SK-N-SH (cell line): ENCODE results near the gene SDC3. TPM values are rescaled to one million over a fixed set of nuclear protein-coding genes. Genes with fewer than 3 reads are reported as not detected.

ENCODE experiments used
- CTCF ChIA-PET: fragments of 300-600, 350-600 bp; formaldehyde crosslinking; extraction: SDS; loops from one replicate; lab custom pipeline; 2021; lab: Yijun Ruan, JAX
- POLR2A ChIA-PET: fragments of 350-600 bp; sonication (Branson Sonifier 250); formaldehyde crosslinking; extraction: SDS; loops from one replicate; lab custom pipeline; 2020; ENCODE audit warnings: antibody characterized with exemption, inconsistent platforms; lab: Yijun Ruan, JAX
- DNase-seq: peaks from one replicate; pipeline ENCODE4 v3.0.0; 2012
- H2AFZ ChIP-seq: fragments of 200-600 bp; sonication (generic); 2 replicates; pipeline ENCODE4 v1.8.1; 2016; ENCODE audit warnings: antibody characterized with exemption, mild to moderate bottlenecking, low read depth
- H3F3A ChIP-seq: fragments of 200-600 bp; sonication (generic); replicated peaks from 2 replicates; pipeline ENCODE3; 2016; ENCODE audit warnings: antibody characterized with exemption, mild to moderate bottlenecking; ENCODE audit not compliant: insufficient read depth
- H3K27ac ChIP-seq, 2 experiments: fragments of 200-500 bp in 1 of 2; fragments of 200-600 bp in 1 of 2; sonication (Bioruptor generic) in 1 of 2; sonication (generic), shearing (Covaris generic) in 1 of 2; 2 replicates each; pipeline versions ENCODE4 v1.5.1 to v1.6.1; 2014 to 2016; ENCODE audit warnings: low read depth in 2 of 2, inconsistent platforms in 1 of 2, low read length in 1 of 2, mild to moderate bottlenecking in 1 of 2, mixed read lengths in 1 of 2
- H3K27me3 ChIP-seq: fragments of 200-600 bp; sonication (generic), shearing (Covaris generic); 2 replicates; pipeline ENCODE4 v1.6.1; 2016; ENCODE audit warnings: mixed run types; ENCODE audit not compliant: insufficient read depth
- H3K36me3 ChIP-seq, 2 experiments: fragments of 200-500 bp in 1 of 2; fragments of 200-600 bp in 1 of 2; sonication (Bioruptor generic) in 1 of 2; sonication (generic) in 1 of 2; replicated peaks in 1 of 2; 2 replicates each; pipeline versions ENCODE3 to v1.5.1; 2014 to 2016; ENCODE audit warnings: low read length in 1 of 2, mild to moderate bottlenecking in 1 of 2; ENCODE audit not compliant: insufficient read depth in 2 of 2, control insufficient read depth in 1 of 2
- H3K4me1 ChIP-seq, 2 experiments: fragments of 200-500 bp in 1 of 2; fragments of 200-600 bp in 1 of 2; sonication (Bioruptor generic) in 1 of 2; sonication (generic), shearing (Covaris generic) in 1 of 2; 2 replicates each; pipeline versions ENCODE4 v1.5.1 to v1.6.1; 2014 to 2016; ENCODE audit warnings: low read depth in 1 of 2, low read length in 1 of 2, mixed run types in 1 of 2; ENCODE audit not compliant: insufficient read depth in 2 of 2, control insufficient read depth in 1 of 2
- H3K4me2 ChIP-seq: fragments of 200-600 bp; sonication (generic), shearing (Covaris generic); 2 replicates; pipeline ENCODE4 v1.6.1; 2017; ENCODE audit warnings: mixed run types
- H3K4me3 ChIP-seq, 2 experiments: fragments of 200-500 bp in 1 of 2; fragments of 200-600 bp in 1 of 2; sonication (Bioruptor generic) in 1 of 2; sonication (generic), shearing (Covaris generic) in 1 of 2; 2 replicates each; pipeline versions ENCODE4 v1.5.1 to v1.8.1; 2014 to 2016; ENCODE audit warnings: low read depth in 2 of 2, inconsistent platforms in 1 of 2, low read length in 1 of 2, mild to moderate bottlenecking in 1 of 2, mixed read lengths in 1 of 2, moderate library complexity in 1 of 2
- H3K79me2 ChIP-seq: fragments of 200-600 bp; sonication (generic); 2 replicates; pipeline ENCODE4 v1.8.1; 2017; ENCODE audit warnings: mild to moderate bottlenecking; ENCODE audit not compliant: insufficient read depth
- H3K9ac ChIP-seq: fragments of 200-600 bp; sonication (generic); 2 replicates; pipeline ENCODE4 v1.6.1; 2017; ENCODE audit warnings: mixed run types
- H3K9me2 ChIP-seq: fragments of 200-600 bp; sonication (generic); 2 replicates; pipeline ENCODE4 v1.6.1; 2017; ENCODE audit warnings: mixed run types
- H3K9me3 ChIP-seq: fragments of 200-600 bp; sonication (generic); 2 replicates; pipeline ENCODE4 v1.6.1; 2017; ENCODE audit warnings: mixed run types, mild to moderate bottlenecking, moderate library complexity
- H4K20me1 ChIP-seq: fragments of 200-600 bp; sonication (generic); 2 replicates; pipeline ENCODE4 v1.6.1; 2017; ENCODE audit warnings: mild to moderate bottlenecking, mixed run types; ENCODE audit not compliant: insufficient read depth
- CTCF ChIP-seq: fragments of 200-600 bp; sonication (generic); IDR thresholded peaks from 2 replicates; pipeline ENCODE4 v1.6.1; 2017; ENCODE audit warnings: antibody characterized with exemption, mild to moderate bottlenecking, moderate library complexity
- ELF1 ChIP-seq: IDR thresholded peaks from 2 replicates; pipeline ENCODE4 v1.4.0; 2012
- EZH2phosphoT487 ChIP-seq: fragments of 200-600 bp; sonication (generic); IDR thresholded peaks from 2 replicates; pipeline ENCODE4 v1.6.1; 2017; ENCODE audit warnings: low read depth, mixed run types, mild to moderate bottlenecking, antibody characterized with exemption, moderate library complexity, borderline replicate concordance
- FOSL2 ChIP-seq: IDR thresholded peaks from 2 replicates; pipeline ENCODE4 v1.4.0; 2012; ENCODE audit warnings: low read depth, mild to moderate bottlenecking, moderate library complexity, borderline replicate concordance
- FOXJ3 ChIP-seq: sonication (generic); formaldehyde crosslinking; IDR thresholded peaks from 2 replicates; pipeline ENCODE4 v1.5.1; 2020; ENCODE audit warnings: mild to moderate bottlenecking, missing genetic modification reagents
- FOXM1 ChIP-seq: IDR thresholded peaks from 2 replicates; pipeline ENCODE4 v1.4.0; 2012; ENCODE audit warnings: low read depth, mild to moderate bottlenecking
- GABPA ChIP-seq: IDR thresholded peaks from 2 replicates; pipeline ENCODE4 v1.4.0; 2012; ENCODE audit warnings: low read depth, mild to moderate bottlenecking
- GATA2 ChIP-seq: sonication (generic); formaldehyde crosslinking; IDR thresholded peaks from 2 replicates; pipeline ENCODE4 v1.5.0; 2020; ENCODE audit warnings: mild to moderate bottlenecking, missing genetic modification reagents
- IRF3 ChIP-seq: fragments of 150-350 bp; IDR thresholded peaks from 2 replicates; pipeline ENCODE4 v1.6.1; 2016; ENCODE audit warnings: mild to moderate bottlenecking, low read depth, low read length
- JUND ChIP-seq: IDR thresholded peaks from 2 replicates; pipeline ENCODE4 v1.4.0; 2012
- NRF1 ChIP-seq: IDR thresholded peaks from 2 replicates; pipeline ENCODE4 v1.6.1; 2012; ENCODE audit warnings: low read depth, mild to moderate bottlenecking, low read length
- POLR2AphosphoS5 ChIP-seq: IDR thresholded peaks from 2 replicates; pipeline ENCODE4 v1.6.1; 2012; ENCODE audit warnings: low read depth, low read length
- RAD21 ChIP-seq: IDR thresholded peaks from 2 replicates; pipeline ENCODE4 v1.6.1; 2012; ENCODE audit warnings: mild to moderate bottlenecking, low read length
- RCOR1 ChIP-seq: fragments of 150-350 bp; IDR thresholded peaks from 2 replicates; pipeline ENCODE4 v1.6.1; 2017; ENCODE audit warnings: antibody characterized with exemption, low read length
- RFX5 ChIP-seq: IDR thresholded peaks from 2 replicates; pipeline ENCODE4 v1.6.1; 2012; ENCODE audit warnings: mild to moderate bottlenecking, improper control_type of control experiment, low read length
- SIN3A ChIP-seq: IDR thresholded peaks from 2 replicates; pipeline ENCODE4 v1.6.1; 2012; ENCODE audit warnings: low read depth, mild to moderate bottlenecking, low read length, moderate library complexity, borderline replicate concordance
- SMC3 ChIP-seq: IDR thresholded peaks from 2 replicates; pipeline ENCODE4 v1.6.1; 2012; ENCODE audit warnings: low read depth, low read length, improper control_type of control experiment
- TEAD4 ChIP-seq: IDR thresholded peaks from 2 replicates; pipeline ENCODE4 v1.4.0; 2012; ENCODE audit warnings: mild to moderate bottlenecking, borderline replicate concordance; ENCODE audit not compliant: insufficient read depth
- USF1 ChIP-seq: IDR thresholded peaks from 2 replicates; pipeline ENCODE4 v1.4.0; 2012; ENCODE audit warnings: low read depth, borderline replicate concordance
- USF2 ChIP-seq: fragments of 150-350 bp; IDR thresholded peaks from 2 replicates; pipeline ENCODE4 v1.6.1; 2017; ENCODE audit warnings: antibody characterized with exemption, low read length, low read depth, borderline replicate concordance
- WGBS: methylation state at CpG from one replicate; pipeline ENCODE4 v1.1.6; 2017; ENCODE audit warnings: low lambda C conversion rate; 5-methylcytosine and 5-hydroxymethylcytosine counted together
- polyA plus RNA-seq, 3 experiments: library from polyadenylated mRNA; depleted of rRNA; stranded (reverse); fragments of >200 nt; gene quantifications; 2 replicates each; pipeline ENCODE4 v1.2.3, GENCODE V29; 2012

The SDC3 gene
- polyA plus RNA-seq, 1 of the 3 experiments (the other 2 are of a cell fraction) = 18.8 TPM

- H4K20me1 ChIP-seq = peaks cover 85% of the 10 kb centered on the region
- ChIA-PET CTCF (interaction anchor here (0.8 to 47.0 kb wide), 4 partner anchors 13 to 116 kb away, joined by 3 to 1422 read pairs (median 20); no protein-coding TSS in a partner anchor), POLR2A (no interaction called here)
- peaks cover 3 to 30% of the 10 kb centered on the region in 2 experiments; a peak in 2 of 4 replicates for H3K4me1 ChIP-seq
- H3K9me2 ChIP-seq = no peaks in the 10 kb centered on the region
- no peaks in the 10 kb centered on the region for H3K27me3 ChIP-seq
- no peak for TF ChIP-seq NRF1
- TF ChIP-seq EZH2phosphoT487 = no peak
- no peak for TF ChIP-seq USF2
- no peak for TF ChIP-seq IRF3
- TF ChIP-seq ELF1 = no peak
- TF ChIP-seq RCOR1 = no peak
- no peak for TF ChIP-seq RAD21
- TF ChIP-seq POLR2AphosphoS5 = no peak
- TF ChIP-seq FOXJ3 = no peak
- TF ChIP-seq CTCF = no peak
- no peak overlapping the region for H3K27ac ChIP-seq
- no peak overlapping the region for H3K9ac ChIP-seq
- H3K79me2 ChIP-seq = peaks cover 48% of the 10 kb centered on the region; the same call in 1 of the 2 replicates
- H3K4me3 ChIP-seq = no peak overlapping the region
- no peak overlapping the region for H3K4me2 ChIP-seq
- no peak for DNase-seq
- H3F3A ChIP-seq = no peaks in the 10 kb centered on the region
- H3K36me3 ChIP-seq = no peaks in the 10 kb centered on the region
- no peak overlapping the region for H2AFZ ChIP-seq
- 93% methylated on average over 6 of the region's 10 CpGs for WGBS
- no peaks in the 10 kb centered on the region for H3K9me3 ChIP-seq
Measured at GRCh38 chr1:30898031-30898815, 10.3 kb downstream of the SDC3 start.

GRCh38 chr1:30896905-30897304 lies 11.7 kb downstream of the SDC3 start:
- no peaks in the 10 kb centered on the region for H3K27me3 ChIP-seq
- no peaks in the 10 kb centered on the region for H3K9me3 ChIP-seq
- H3K9me2 ChIP-seq = no peaks in the 10 kb centered on the region
- no peak overlapping the region for H3K4me2 ChIP-seq
- DNase-seq = no peak
- peaks cover 47% of the 10 kb centered on the region; the same call in 1 of the 2 replicates for H3K79me2 ChIP-seq
- POLR2A ChIA-PET = no interaction called here
- H4K20me1 ChIP-seq = peaks cover 82% of the 10 kb centered on the region
- peaks cover 3 to 18% of the 10 kb centered on the region in 2 experiments; a peak in 2 of 4 replicates for H3K4me1 ChIP-seq
- CTCF ChIA-PET = interaction anchor here (2.0 to 47.0 kb wide), 3 partner anchors 15 to 114 kb away, joined by 9 to 1422 read pairs (median 32); no protein-coding TSS in a partner anchor
- H3K36me3 ChIP-seq = no peaks in the 10 kb centered on the region
- no peak overlapping the region for H3K9ac ChIP-seq
- WGBS = 98% methylated on average over 2 of the region's 2 CpGs
- no peak overlapping the region for H2AFZ ChIP-seq
- H3K27ac ChIP-seq = no peak overlapping the region
- H3F3A ChIP-seq = no peaks in the 10 kb centered on the region
- H3K4me3 ChIP-seq = no peak overlapping the region
- no peak for TF ChIP-seq EZH2phosphoT487
- TF ChIP-seq NRF1 = no peak
- no peak for TF ChIP-seq USF1
- no peak for TF ChIP-seq CTCF
- TF ChIP-seq ELF1 = no peak
- no peak for TF ChIP-seq TEAD4
- no peak for TF ChIP-seq FOXM1
- TF ChIP-seq RFX5 = no peak
- no peak for TF ChIP-seq SIN3A
- no peak for TF ChIP-seq GABPA
- no peak for TF ChIP-seq RCOR1
- TF ChIP-seq GATA2 = no peak
- TF ChIP-seq FOSL2 = no peak
- TF ChIP-seq SMC3 = no peak
- TF ChIP-seq JUND = no peak
